ENCODE data around the gene SLC6A16.

DNA sequence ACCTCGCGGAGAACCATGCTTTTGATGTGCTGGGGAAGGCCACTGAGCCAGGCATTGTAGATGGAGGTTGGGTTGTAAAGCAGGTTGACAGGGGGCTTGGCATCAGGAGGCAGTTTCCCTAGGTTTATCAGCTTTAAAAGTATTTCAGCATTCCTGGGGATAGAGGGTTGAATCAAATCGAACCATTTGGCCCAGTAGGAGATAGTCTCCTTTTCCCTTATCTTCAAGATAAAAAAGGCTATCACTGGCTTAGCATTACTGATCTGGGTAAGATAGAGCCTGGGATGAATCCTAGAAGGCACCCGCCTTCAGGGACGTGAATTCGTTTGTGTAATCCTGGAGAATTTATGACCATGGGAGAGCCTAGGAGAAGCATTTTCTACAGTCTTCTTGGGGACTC is 30.6 kb downstream of the SLC6A16 start:
- TF ChIP-seq POLR2AphosphoS5 (IDR thresholded peaks at IDR 0.05; ENCODE audit: low read depth) (no peak), CREB1 (CRISPR knock-in tag; IDR thresholded peaks at IDR 0.05; ENCODE audit: low read depth) (no peak), EZH2 (IDR thresholded peaks at IDR 0.05; ENCODE audit: low read depth, unreplicated experiment) (no peak), EZH2phosphoT487 (IDR thresholded peaks at IDR 0.05; ENCODE audit: unreplicated experiment) (no peak), STAT1 (IDR thresholded peaks at IDR 0.05; ENCODE audit: unreplicated experiment) (no peak), NANOG (IDR thresholded peaks at IDR 0.05; ENCODE audit: borderline replicate concordance) (no peak)
- TF ChIP-seq, protein P1, sequence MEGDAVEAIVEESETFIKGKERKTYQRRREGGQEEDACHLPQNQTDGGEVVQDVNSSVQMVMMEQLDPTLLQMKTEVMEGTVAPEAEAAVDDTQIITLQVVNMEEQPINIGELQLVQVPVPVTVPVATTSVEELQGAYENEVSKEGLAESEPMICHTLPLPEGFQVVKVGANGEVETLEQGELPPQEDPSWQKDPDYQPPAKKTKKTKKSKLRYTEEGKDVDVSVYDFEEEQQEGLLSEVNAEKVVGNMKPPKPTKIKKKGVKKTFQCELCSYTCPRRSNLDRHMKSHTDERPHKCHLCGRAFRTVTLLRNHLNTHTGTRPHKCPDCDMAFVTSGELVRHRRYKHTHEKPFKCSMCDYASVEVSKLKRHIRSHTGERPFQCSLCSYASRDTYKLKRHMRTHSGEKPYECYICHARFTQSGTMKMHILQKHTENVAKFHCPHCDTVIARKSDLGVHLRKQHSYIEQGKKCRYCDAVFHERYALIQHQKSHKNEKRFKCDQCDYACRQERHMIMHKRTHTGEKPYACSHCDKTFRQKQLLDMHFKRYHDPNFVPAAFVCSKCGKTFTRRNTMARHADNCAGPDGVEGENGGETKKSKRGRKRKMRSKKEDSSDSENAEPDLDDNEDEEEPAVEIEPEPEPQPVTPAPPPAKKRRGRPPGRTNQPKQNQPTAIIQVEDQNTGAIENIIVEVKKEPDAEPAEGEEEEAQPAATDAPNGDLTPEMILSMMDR (conservative IDR thresholded peaks at IDR 0.05; ENCODE audit: low read depth in 2 of 2), result no peak
- TF ChIP-seq, protein P2, sequence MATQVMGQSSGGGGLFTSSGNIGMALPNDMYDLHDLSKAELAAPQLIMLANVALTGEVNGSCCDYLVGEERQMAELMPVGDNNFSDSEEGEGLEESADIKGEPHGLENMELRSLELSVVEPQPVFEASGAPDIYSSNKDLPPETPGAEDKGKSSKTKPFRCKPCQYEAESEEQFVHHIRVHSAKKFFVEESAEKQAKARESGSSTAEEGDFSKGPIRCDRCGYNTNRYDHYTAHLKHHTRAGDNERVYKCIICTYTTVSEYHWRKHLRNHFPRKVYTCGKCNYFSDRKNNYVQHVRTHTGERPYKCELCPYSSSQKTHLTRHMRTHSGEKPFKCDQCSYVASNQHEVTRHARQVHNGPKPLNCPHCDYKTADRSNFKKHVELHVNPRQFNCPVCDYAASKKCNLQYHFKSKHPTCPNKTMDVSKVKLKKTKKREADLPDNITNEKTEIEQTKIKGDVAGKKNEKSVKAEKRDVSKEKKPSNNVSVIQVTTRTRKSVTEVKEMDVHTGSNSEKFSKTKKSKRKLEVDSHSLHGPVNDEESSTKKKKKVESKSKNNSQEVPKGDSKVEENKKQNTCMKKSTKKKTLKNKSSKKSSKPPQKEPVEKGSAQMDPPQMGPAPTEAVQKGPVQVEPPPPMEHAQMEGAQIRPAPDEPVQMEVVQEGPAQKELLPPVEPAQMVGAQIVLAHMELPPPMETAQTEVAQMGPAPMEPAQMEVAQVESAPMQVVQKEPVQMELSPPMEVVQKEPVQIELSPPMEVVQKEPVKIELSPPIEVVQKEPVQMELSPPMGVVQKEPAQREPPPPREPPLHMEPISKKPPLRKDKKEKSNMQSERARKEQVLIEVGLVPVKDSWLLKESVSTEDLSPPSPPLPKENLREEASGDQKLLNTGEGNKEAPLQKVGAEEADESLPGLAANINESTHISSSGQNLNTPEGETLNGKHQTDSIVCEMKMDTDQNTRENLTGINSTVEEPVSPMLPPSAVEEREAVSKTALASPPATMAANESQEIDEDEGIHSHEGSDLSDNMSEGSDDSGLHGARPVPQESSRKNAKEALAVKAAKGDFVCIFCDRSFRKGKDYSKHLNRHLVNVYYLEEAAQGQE (IDR thresholded peaks at IDR 0.05; ENCODE audit: unreplicated experiment), result no peak
